Measurements from ENCODE around the gene ZNF471. TPM values are rescaled to one million over a fixed set of nuclear protein-coding genes. Genes with fewer than 3 reads are reported as not detected.

ZNF471 gene
- total RNA-seq (ENCODE audit: low replicate concordance) = 2.5 and 11.0 TPM in 2 replicates

GRCh38 chr19:56507446-56508289, at the start of gene ZNF471:
Gene ZNF471, plus strand, starts transcription at chr19:56507855. Its CDS starts 3,717 bp downstream, at chr19:56511572.
- peak within 1 kb of the TSS; percentile 77 for H3K4me3 ChIP-seq (ENCODE audit: low read depth, low read length)
- DNase-seq (ENCODE audit: low read depth) = peak; percentile 98
- no peak for TF ChIP-seq CTCF (IDR thresholded peaks at IDR 0.05; ENCODE audit: insufficient read depth, low read length)

- H3K4me3 ChIP-seq (ENCODE audit: low read depth, low read length) = no peak overlapping the region
- no peak for DNase-seq (ENCODE audit: low read depth)
- no peak for TF ChIP-seq CTCF (IDR thresholded peaks at IDR 0.05; ENCODE audit: insufficient read depth, low read length)
Observed at GRCh38 chr19:56474308-56474707, 33.3 kb upstream of the ZNF471 start.

GRCh38 chr19:56476093-56476492, 31.6 kb upstream of the ZNF471 start:
- no peak for TF ChIP-seq CTCF (IDR thresholded peaks at IDR 0.05; ENCODE audit: insufficient read depth, low read length)
- DNase-seq (ENCODE audit: low read depth) = no peak
- peak overlapping the region; percentile 93 for H3K4me3 ChIP-seq (ENCODE audit: low read depth, low read length)

- peak; percentile 21 for DNase-seq (ENCODE audit: low read depth)
- TF ChIP-seq CTCF (IDR thresholded peaks at IDR 0.05; ENCODE audit: insufficient read depth, low read length) = no peak
- peak within 1 kb of the TSS; percentile 93 for H3K4me3 ChIP-seq (ENCODE audit: low read depth, low read length)
Observed at GRCh38 chr19:56476651-56477428, 30.8 kb upstream of the ZNF471 start, which contains the start of gene ZNF667. Gene ZNF667, minus strand, starts transcription at chr19:56477345. Its CDS starts 14,975 bp downstream, at chr19:56462370.

GRCh38 chr19:56477429-56478338, 30.0 kb upstream of the ZNF471 start:
- TF ChIP-seq CTCF (IDR thresholded peaks at IDR 0.05; ENCODE audit: insufficient read depth, low read length) = no peak

GRCh38 chr19:56491399-56491798, 16.3 kb upstream of the ZNF471 start:
- no peak overlapping the region for H3K4me3 ChIP-seq (ENCODE audit: low read depth, low read length)
- TF ChIP-seq CTCF (IDR thresholded peaks at IDR 0.05; ENCODE audit: insufficient read depth, low read length) = no peak
- DNase-seq (ENCODE audit: low read depth) = no peak

More at GRCh38 chr19:56477429-56478338, 30.0 kb upstream of the ZNF471 start:
- peak; percentile 89 for DNase-seq (ENCODE audit: low read depth)
- H3K4me3 ChIP-seq (ENCODE audit: low read depth, low read length) = peak overlapping the region; percentile 93
